Posterior cingulate gyrus (tissue), 11 donors: ENCODE data around the gene NTM.
A peak's percentile ranks its signal among the peaks of the same experiment; 100 is the strongest.

Source experiments
- DNase-seq, 10 donors: peaks; one replicate each; pipeline versions ENCODE4 v3.0.0 to v3.0.0-alpha.2; 2020 to 2021; ENCODE audit warnings: mixed read lengths in 3 of 10
- intact Hi-C: fragments of 100-400 bp; cut with DNase I; formaldehyde crosslinking; loops from one replicate; pipeline ENCODE4 v1.15.1; 2023

The NTM gene

GRCh38 chr11:132158091-132158490 is 787.7 kb downstream of the NTM start:
- DNase-seq: peak in 1 of 10 donors; percentile 72
- intact Hi-C loops: no loop called here

DNA sequence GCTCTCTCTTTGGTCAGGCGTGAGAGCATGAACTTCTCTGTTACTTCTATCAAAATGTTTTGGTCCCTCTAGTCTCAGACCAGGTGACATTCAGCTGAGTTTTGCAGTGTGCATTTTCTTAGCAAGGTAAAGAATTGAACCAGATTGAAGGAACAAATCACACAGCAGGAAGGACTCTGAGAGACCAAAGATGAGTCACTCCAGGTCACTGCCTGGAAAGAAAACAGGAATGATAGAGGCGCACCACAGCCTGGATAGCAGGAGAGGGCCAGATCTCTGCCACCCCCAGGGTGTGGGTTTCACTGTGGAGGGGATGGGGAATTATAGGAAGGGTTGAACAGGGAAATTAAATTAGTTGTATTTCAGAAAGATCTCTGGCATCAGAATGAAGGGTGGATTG is 788.3 kb downstream of the NTM start:
- no peak for DNase-seq
- intact Hi-C loops: no loop called here

DNA sequence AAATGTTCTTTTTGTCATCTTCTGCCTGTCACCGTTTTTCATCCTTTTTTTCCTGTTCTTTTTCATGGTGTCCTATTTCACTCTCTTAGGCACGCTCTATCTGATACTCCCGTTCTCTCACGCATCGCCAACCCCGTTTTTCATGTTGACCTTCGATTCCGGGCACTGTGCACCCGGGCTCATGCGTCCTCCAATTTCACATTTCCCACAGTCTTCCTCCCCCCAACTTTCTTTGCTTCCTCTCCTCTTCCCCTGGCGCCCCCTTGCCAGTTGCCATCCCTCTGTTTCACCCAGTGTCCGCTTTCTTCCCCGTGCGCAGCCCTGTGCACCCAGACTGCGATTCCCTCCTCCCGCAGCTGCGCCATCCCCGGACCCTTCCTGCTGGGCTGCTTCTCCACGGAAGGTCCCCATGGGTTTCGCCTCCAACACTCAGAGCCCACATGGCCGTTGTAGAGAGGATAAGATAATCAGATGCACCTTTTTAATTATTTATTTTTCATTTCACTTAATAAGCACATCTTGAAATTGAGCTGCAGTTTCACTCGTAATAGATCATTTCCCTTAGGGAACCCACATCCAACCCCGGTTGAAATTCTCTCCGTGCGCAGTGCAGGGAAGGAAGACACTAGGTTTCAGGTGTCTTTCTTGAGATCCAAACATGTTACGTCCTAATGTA is 791.1 kb downstream of the NTM start:
- peak in 1 of 10 donors; percentile 60 for DNase-seq
- intact Hi-C loops: no loop called here

- intact Hi-C loops: no loop called here
- no peak for DNase-seq
Measured at GRCh38 chr11:132168344-132168981, 798.0 kb downstream of the NTM start.

DNA sequence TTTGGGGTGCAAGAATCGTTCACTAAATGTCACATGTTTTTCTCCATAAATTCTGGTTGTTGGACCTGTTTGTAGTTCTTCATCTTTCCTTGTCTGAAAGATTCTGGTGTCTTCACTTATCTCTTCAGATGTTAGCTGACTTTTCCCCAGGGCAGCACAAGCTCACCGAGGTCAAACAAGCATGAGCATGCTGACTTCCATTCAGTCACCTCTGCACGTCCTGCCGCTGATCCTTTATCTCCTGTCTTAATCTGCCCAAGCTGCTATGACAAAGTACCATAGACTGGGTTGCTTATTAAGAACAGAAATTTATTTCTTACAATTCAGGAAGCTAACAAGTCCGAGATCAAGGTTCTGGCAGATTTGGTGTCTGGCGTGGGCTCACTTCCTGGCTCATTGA is 800.6 kb downstream of the NTM start:
- DNase-seq: no peak
- intact Hi-C loops: no loop called here

- intact Hi-C loops: no loop called here
Measured at GRCh38 chr11:132174362-132175255, 804.2 kb downstream of the NTM start.

DNA sequence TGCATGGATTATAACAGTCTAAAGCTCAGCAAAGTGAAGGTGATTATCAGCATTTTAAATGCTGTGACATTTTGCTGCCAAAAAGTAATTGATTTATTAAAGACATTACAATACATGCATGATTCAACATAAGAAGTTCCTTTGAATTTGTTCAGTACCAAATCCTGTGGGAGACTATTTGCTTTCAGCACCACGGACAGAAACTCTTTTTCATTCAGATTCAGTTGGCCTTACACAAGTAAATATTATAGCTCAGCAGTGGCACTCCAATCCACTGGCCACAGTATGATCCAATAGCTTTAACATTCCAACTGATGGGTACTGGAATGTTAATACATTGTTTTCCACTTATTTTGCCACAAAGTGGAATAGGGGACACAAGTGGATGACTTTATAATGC is 806.7 kb downstream of the NTM start:
- no peak for DNase-seq
- intact Hi-C loops: no loop called here

More at GRCh38 chr11:132174362-132175255, 804.2 kb downstream of the NTM start:
- DNase-seq: no peak

GRCh38 chr11:132184079-132184478 is 813.7 kb downstream of the NTM start:
- intact Hi-C loops: no loop called here
- DNase-seq: peak in 4 of 10 donors; percentile 22 to 84 (median 46)

DNA sequence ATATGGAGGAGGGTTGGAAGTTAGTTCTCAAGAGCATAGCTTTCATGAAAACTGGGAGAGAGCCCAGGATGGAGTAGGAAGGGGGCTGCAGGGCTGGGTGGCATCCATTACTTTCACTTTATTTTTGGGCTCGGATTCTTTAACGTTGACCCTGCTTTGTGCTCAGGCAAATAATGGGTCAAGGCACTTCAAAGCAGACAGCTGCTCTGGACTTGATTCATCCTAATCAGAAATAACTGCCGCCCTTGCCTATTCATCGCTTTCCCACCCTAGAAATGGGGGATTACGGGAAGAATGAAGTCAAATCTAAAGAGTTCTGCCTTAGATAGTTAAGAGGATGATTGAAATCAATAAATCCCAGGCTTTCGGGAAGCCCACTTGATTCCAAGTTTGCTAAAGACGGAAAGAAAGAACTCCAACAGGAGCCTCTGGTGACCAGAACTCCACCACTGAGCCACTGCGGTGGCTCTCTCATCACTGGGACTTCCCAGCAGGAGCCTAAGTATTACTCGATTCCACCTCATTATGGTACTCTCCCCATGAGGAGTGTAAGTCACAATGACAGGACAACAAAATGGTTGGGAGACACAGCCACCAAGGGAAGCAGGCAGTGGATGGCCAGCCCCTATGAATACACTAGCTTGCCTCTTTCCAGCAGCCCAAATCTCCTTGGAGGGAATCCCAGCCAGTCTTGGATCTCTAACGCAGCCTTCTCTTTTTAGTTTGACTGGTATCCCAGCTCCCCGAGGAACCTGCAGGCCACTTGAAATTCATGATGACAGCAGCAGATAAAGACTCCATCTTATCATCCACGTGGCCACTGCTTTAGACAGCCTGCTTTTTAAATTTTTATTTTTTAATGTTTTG is 815.5 kb downstream of the NTM start:
- peak in 1 of 10 donors; percentile 67 for DNase-seq
- intact Hi-C loops: no loop called here

- intact Hi-C loops: no loop called here
- DNase-seq: no peak
Measured at GRCh38 chr11:132186699-132187098, 816.3 kb downstream of the NTM start.

- intact Hi-C loops: no loop called here
Measured at GRCh38 chr11:132187386-132187785, 817.0 kb downstream of the NTM start.

DNA sequence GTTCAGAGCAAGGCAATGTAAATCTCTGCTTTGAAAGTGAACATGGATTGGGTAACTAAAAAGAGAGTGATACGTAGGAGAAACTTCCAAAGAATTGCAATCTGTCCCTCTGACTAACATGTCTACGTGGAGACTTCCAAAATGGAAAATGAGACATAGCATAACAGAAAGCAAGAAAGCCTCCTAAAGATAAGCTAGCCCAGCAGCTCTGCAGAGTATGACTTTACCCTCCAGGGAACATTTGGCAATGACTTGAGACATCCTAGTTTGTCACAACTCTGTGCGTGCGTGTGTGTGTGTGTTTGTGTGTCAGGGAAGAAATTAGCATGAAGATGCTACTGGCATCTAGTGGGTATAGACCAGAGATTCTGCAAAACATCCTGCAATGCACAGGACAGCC is 817.4 kb downstream of the NTM start:
- DNase-seq: peak in 4 of 10 donors; percentile 13 to 62 (median 42)
- intact Hi-C loops: no loop called here

More at GRCh38 chr11:132187386-132187785, 817.0 kb downstream of the NTM start:
- peak in 1 of 10 donors; percentile 23 for DNase-seq

GRCh38 chr11:132196928-132197327 is 826.5 kb downstream of the NTM start:
- intact Hi-C loops: no loop called here
- DNase-seq: no peak

DNA sequence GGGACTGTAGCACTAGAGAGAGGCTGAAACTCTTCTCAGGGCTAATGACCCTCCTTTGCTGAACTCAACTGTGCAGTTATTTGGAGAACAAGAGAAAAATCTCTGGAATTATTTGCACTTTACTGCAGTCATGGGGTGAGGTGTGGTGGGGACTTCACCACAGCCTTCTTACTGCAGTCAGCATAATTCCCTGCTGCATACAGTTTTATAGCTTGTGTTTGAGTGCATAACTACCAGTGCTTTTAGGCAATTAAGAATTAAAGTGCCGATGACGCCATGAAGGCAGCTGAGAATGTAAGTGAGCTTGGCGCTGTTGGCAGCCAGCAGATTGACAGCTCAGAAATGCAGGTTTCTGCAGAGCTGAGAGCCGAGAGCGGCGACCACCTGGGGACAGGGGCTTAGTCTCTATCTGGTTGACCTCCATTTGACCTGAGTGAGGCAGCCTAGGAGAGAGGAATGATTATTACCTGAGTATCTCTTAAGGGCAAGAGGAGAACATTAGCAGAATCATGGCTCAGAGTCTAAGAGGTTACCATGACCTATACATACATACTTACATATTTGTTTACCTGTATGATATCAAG is 830.0 kb downstream of the NTM start:
- intact Hi-C loops: no loop called here
- DNase-seq: no peak

GRCh38 chr11:132202621-132203020 is 832.2 kb downstream of the NTM start:
- intact Hi-C loops: no loop called here
- no peak for DNase-seq

- intact Hi-C loops: no loop called here
- DNase-seq: no peak
Measured at GRCh38 chr11:132205006-132205405, 834.6 kb downstream of the NTM start.

DNA sequence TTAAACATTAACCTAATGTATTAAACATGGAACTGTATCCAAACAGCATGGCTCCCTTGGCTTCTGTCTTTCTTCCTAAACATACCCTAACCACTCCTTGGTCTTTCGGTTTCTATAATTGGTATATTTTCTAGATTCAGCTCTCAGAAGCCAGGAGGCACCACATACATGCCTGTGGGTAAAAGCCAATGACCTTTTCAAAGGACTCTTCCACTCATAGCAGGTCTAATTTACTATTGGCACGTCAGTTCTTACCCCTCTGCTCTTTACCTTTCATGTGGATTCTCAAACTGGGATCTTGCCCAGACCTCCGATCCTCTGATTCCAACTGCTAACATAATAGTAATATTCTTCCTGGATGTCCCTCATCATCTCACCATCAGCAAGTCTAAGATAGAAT is 835.1 kb downstream of the NTM start:
- DNase-seq: no peak
- intact Hi-C loops: no loop called here

DNA sequence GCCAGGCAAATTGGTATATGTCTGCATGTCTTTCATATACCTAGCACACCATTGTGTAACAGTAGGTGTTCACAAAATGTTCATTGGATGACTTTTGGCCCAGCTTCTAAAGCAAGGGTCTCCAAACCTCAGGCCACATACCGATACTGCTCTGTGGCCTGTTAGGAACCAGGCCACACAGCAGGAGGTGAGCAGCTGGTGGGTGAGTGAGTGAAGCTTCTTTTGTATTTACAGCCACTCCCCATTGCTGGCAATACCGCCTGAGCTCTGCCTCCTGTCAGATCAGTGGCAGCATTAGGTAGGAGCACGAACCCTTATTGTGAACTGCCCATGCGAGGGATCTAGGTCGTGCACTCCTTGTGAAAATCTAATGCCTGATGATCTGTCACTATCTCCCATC is 836.6 kb downstream of the NTM start:
- no peak for DNase-seq
- intact Hi-C loops: no loop called here

GRCh38 chr11:132208477-132209055 is 838.2 kb downstream of the NTM start:
- no peak for DNase-seq
- intact Hi-C loops: no loop called here

GRCh38 chr11:132211479-132211878 is 841.1 kb downstream of the NTM start:
- intact Hi-C loops: no loop called here
- DNase-seq: peak in 4 of 10 donors; percentile 15 to 86 (median 52)
